ENCODE results near the gene HMGA1. TPM values are rescaled to one million over a fixed set of nuclear protein-coding genes. Genes with fewer than 3 reads are reported as not detected.

HMGA1 gene
- total and polyA plus RNA-seq, 2 of the 13 experiments (the other 11 are each of a cell fraction or from before 2014, with no cell fraction given), result 117 to 145 TPM

GRCh38 chr6:34223956-34224940 lies 12.4 kb upstream of the HMGA1 start (continued):
- TF ChIP-seq ZFP91 (CRISPR knock-in tag; IDR thresholded peaks at IDR 0.05; ENCODE audit: borderline replicate concordance) (no peak), KDM5B (CRISPR knock-in tag; IDR thresholded peaks at IDR 0.05; ENCODE audit: borderline replicate concordance) (no peak; the same call in 1 of the 2 replicates), ZNF607 (CRISPR knock-in tag; IDR thresholded peaks at IDR 0.05; ENCODE audit: borderline replicate concordance) (no peak), ARID5B (CRISPR knock-in tag; IDR thresholded peaks at IDR 0.05) (no peak; the same call in 1 of the 2 replicates), ZNF382 (CRISPR knock-in tag; IDR thresholded peaks at IDR 0.05; ENCODE audit: borderline replicate concordance) (no peak), STAG1 (CRISPR knock-in tag; IDR thresholded peaks at IDR 0.05) (no peak), NAIF1 (CRISPR knock-in tag; IDR thresholded peaks at IDR 0.05; ENCODE audit: borderline replicate concordance) (no peak), E2F1 (CRISPR knock-in tag; IDR thresholded peaks at IDR 0.05) (no peak), ZNF543 (CRISPR knock-in tag; IDR thresholded peaks at IDR 0.05) (no peak; the same call in 1 of the 2 replicates), U2AF2 (IDR thresholded peaks at IDR 0.05; ENCODE audit: low read depth, low read length) (no peak), RAD51 (IDR thresholded peaks at IDR 0.05; ENCODE audit: borderline replicate concordance) (no peak), YY1 (IDR thresholded peaks at IDR 0.05; ENCODE audit: insufficient read depth, insufficient replicate concordance, low read depth, low read length) (peak; percentile 52), RFX1 (IDR thresholded peaks at IDR 0.05) (no peak), ZNF24 (IDR thresholded peaks at IDR 0.05) (no peak), NR2F6 (IDR thresholded peaks at IDR 0.05) (no peak), NR2F6 (CRISPR knock-in tag; IDR thresholded peaks at IDR 0.05) (peak; percentile 10; the same call in 1 of the 2 replicates), NKX3-1 (CRISPR knock-in tag; IDR thresholded peaks at IDR 0.05) (no peak), ZNF770 (CRISPR knock-in tag; IDR thresholded peaks at IDR 0.05) (no peak), ZNF75D (CRISPR knock-in tag; IDR thresholded peaks at IDR 0.05; ENCODE audit: borderline replicate concordance) (0 out of 2 replicates have a peak, but pooled peaks have one; percentile 39), ZNF350 (CRISPR knock-in tag; IDR thresholded peaks at IDR 0.05; ENCODE audit: borderline replicate concordance, low read depth) (no peak)

All from HepG2 (cell line).